Medulla oblongata (tissue), 1 donor: ENCODE results near the gene AOPEP.

ENCODE experiments used
- DNase-seq: peaks from one replicate; pipeline ENCODE4 v3.0.0-alpha.2; 2015; ENCODE audit errors: extremely low spot score

Gene AOPEP, protein sequence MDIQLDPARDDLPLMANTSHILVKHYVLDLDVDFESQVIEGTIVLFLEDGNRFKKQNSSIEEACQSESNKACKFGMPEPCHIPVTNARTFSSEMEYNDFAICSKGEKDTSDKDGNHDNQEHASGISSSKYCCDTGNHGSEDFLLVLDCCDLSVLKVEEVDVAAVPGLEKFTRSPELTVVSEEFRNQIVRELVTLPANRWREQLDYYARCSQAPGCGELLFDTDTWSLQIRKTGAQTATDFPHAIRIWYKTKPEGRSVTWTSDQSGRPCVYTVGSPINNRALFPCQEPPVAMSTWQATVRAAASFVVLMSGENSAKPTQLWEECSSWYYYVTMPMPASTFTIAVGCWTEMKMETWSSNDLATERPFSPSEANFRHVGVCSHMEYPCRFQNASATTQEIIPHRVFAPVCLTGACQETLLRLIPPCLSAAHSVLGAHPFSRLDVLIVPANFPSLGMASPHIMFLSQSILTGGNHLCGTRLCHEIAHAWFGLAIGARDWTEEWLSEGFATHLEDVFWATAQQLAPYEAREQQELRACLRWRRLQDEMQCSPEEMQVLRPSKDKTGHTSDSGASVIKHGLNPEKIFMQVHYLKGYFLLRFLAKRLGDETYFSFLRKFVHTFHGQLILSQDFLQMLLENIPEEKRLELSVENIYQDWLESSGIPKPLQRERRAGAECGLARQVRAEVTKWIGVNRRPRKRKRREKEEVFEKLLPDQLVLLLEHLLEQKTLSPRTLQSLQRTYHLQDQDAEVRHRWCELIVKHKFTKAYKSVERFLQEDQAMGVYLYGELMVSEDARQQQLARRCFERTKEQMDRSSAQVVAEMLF

DNA sequence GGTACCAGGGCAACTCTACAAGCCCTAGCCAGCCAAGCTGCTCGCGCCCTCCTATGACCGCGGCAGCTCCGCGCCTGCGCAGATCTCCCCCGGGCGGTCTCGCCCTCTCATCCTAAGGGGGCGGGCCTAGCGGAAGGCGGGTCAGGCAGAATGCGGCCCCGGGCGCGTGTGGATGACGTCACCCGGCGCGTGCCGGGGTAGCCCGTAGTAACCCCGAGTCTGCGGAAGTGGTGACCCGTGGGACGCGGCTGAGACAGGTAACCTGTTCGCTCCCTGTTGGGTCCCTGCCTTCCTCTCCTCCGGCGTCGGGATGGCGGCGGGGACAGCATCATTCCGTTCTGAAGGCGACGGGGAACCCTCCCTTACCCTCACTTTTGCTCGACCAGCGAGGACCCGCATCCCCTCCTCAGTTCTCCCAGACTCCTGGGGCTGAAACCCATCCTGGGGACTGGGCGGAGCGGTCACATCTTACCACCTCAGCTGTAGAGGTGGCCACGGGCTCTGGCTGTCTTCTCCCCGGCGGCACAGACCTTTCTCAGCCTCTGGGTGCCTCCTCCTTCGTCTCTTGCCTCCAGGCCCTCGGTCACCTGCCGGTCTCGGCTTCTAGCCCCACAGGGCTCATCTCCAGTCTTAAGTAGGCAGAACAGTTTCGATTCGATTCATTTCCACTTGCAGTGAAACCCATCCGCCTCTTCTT lies at the start of gene AOPEP:
Gene AOPEP, plus strand, starts transcription at position 205 of the 697 bp plus-strand sequence. CDS start 33,085 bp downstream, outside the sequence.
- DNase-seq: peak; percentile 97

DNA sequence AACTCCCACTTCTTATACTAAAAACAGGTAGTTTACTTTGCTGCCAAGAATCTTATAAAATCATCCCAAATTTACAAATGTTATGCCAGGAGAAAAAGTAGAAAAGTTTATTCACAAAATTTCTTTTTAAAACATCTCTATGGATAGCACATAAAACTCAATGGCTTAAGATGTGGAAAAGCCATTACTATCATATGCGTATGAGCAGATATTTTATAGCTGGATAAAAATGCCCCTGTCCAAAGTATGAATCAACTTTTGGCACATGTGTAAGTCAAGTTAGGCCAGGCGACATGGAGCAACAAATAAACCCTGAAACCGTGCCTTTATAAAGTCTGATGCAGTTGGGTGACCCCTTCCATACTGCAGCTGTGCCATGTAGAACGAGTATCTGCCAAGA lies 48.6 kb upstream of the AOPEP start:
- no peak for DNase-seq

DNA sequence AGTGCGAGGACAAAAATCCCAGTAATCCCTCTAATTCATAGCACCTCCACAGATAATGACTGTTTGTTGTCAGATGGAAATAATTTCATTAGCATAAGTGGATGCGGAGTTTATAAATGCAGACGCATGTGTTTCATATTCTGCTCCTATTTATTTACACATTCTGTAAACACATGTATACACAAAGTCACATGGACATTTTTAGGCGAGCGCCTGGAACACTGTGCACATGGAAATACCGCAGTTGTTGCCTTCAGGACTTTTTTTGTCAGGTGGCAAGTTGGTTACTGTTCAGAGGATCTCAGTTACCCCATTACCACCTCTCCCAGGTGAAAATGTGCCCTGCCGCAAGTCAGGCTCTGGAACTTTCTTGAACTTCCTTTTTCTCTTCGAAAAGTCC lies 46.9 kb upstream of the AOPEP start:
- DNase-seq: no peak

DNA sequence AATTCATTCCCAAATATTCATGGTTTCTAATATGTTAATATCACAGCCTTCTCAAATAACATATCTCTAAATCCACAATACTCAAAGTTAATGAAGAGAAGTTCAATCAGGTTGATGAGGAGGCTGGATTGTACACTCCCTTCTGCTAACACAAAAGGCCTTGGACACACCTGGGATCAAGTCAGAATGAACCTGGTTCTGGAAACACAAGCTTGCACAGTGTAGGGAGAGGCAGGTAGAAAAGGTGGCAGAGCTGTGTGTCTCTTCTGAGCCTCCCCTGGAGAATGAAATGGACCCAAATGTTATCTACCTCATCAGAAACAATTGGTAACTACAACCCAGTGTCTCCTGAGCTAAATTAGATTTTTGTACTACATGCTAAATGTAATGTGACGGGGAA lies 46.5 kb upstream of the AOPEP start:
- DNase-seq: no peak

DNA sequence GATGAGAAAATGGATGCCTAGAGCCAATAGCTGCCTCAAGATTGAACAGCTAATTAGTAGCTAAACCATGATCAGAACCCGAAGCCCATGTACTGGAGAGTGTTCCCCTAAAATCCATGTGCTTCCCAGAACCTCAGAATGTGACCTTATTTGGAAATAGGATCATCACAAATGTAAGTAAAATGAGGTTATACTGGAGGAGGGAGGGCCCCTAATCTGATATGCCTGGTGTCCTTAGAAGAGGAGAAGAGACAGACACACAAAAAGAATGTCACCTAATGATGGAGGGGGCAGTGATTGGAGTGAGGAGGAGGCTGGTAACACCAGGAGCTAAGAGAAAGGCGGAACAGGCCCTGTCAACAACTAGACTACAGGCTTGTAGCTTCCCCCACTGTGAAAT lies 45.9 kb upstream of the AOPEP start:
- no peak for DNase-seq

DNA sequence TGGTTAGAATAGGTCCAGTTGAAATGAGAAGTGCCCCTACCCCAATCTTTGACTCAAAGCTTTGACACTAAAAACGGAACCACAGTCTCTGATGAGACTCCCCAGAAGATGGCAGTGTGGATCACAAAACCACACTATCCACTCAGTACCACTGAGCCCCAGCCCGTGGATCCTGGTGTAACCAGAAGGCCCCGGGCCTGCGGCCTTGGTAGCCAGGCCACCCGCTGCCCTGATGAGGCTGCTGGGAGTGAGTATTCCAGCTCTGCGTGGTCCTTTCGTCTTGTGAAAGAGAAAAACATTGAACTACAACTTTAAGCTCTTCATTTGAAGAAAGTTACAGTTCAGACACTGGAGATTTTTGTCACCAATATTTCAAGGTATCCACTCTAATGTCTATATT lies 45.0 kb upstream of the AOPEP start:
- DNase-seq: peak; percentile 94

DNA sequence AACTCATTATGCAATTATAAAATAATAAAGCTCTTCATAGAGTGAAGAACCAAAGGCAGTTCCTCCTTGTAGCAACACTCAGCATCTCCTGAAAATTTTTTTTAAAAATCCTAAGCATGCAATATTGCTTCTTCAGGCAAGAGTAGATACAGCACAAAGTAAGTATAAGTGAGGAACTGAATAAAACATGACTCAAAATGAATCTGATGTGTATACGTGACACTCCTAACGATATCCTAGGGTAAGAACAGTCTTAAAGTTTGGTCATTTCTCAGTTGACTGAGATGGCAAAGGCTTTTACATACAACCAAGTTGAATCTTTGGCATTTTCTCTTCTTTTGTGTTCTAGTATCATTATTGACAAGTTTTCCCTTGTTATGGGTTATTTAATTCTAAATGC lies 41.1 kb upstream of the AOPEP start:
- no peak for DNase-seq

DNA sequence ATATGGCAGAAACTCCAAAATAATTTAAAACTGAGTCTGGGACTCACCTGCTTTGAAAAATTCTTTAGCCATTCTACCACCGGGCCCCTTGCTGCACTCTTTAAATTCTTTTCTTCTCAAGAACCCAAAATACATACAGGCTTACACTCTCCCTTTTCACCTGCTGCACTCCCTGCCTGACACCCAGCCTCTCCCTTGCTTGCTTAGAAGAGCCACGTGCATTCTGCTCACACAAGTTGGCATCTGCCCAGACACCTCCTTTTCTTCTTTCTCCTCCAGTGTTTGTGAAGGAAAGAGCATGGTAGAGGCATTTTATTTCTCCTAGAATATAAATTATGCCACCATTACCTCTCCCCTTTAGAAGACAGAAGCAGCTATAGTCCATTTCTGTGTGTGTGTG lies 39.0 kb upstream of the AOPEP start:
- no peak for DNase-seq

DNA sequence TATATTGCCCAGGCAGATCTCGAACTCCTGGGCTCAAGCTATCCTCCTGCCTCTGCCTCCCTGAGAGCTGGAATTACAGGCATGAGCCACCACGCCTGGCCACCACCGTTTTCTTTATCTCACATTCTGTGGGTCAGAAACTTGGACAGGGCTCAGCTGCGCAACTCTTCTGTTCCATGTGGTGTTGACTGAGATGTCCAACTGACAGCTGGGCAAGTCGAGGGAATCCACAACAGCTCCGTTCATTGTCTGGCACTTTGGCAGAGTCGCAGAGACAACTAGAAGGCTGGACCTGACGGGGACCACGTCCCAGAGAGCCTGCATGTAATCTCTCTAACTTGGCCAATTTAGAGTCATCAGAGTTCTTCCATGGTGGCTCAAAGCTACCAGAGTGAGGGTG lies 36.2 kb upstream of the AOPEP start:
- no peak for DNase-seq

DNA sequence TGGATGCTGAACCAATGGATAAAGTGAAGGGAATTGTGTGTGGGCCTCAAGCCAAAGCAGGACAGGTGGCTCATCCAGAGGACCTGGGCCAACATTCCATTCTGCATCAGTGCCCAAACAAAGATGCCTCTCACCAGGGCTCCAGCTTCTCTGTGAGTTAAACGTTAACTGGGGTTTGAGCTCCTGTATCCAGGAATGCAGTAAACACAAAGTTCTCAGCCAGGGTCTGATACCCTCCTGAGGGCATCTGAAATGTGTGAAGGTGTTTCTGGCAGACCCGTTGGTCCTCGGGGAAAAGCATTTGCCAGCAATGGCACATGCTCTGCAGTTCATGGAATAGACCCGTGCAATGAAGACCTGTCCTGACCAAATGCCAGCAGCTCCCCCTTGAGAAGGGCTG lies 33.9 kb upstream of the AOPEP start:
- DNase-seq: no peak

DNA sequence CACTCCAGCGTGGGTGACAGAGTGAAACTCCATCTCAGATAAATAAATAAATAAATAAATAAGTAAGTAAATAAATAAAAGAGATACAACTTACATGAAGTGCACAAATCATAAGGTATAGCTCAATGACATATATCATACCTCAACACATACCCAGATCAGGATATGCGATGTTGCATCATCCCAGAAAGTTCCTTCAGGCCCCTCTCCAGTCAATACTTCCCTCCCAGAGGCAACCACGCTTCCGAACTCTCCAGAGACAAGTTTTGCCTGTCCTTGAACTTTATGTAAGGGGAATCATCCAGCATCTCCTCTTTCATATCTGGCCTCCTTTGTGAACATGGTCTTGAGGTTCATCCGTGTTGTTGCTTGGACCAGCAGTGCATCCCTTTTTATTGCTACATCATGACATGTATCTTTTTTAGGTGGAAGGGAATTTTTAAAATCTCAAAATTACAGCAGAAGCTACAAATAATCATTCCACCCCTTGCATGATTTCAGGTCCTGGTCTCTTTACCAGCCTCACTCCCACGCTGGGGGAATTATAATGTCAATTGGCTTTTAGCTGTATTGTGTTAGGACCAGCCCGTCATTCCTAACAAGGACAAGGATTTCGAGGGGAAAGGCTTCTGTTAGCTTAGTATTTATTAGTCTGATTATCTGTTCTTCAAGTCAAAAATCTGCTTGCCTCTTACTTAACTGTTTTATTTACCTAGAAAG lies 32.9 kb upstream of the AOPEP start:
- no peak for DNase-seq

DNA sequence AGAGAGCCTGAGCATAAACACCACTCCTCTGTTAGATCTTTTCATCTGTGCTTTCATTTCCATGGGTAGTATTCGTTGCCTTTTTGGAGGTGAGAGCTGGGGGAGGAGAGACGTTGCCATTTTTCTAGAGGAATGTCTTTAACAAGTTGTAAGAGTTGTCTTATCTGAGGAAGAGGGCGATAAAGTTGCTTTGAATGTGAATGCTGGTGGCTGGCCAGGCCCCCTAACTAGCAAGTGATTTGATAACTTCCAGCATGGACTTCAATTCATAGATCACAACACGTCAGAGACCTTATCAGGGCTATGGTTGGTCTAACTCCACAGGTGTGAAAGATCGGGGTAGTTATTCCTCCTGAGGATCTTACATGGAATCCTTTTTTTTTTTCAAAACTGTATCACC lies 30.0 kb upstream of the AOPEP start:
- DNase-seq: no peak

DNA sequence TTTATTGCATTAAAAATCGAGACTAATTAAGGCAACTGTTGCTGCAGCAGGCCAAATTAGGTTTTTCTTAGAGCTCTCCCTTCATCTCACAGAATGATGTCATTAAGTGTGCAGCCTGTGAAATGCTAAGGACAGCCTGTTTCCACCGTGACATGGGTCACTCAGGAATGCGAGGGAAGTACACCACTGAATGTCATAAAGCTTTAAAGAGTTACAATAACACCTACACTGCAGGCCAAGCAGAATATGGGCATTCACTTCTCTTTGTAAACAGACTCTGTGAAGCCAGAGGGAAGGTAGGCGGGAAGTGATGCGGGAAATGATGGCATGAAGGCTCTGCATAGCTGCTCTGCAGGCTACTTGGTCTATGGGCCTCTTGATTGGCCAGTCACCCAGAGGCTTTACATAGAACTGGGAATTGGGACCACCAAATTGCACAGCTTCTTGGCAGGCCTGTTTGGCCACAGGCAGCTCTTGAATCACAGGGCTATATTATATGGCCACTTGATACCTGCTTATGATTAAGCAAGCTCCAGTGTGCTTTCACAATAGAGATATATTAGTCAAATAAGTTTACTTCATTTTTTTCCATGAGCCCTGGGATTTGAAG lies 28.4 kb upstream of the AOPEP start:
- no peak for DNase-seq

DNA sequence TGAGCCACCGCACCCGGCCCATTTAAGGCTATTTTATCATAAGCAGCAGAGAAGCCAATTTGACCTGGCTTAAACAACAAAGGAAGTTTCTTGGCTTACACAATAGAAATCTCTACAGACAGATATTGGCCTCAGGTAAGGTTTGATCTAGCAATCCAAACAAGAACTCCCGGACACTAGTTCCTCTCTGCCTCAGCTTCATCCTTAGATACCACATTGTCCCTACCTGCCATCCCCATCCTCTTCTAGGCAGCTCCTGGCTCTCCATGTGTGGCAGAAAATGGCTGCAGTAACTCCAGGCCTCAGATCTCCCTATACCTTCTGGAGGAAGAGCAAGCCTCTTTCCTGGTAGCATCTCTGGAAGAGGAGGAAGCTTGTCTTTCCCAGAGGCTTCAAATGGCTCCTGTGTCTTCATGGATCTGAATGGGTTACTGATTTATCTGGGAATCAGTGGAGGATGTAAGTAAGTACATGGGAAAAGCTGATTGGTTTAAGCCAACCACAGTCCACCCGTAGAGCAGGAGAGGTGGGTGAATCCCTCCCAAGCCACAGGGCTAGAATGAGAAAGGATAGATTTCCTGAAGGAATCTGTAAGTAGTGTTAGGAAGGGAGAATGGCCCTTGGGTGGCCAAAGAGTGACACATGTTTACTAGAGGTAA lies 26.7 kb upstream of the AOPEP start:
- DNase-seq: no peak

DNA sequence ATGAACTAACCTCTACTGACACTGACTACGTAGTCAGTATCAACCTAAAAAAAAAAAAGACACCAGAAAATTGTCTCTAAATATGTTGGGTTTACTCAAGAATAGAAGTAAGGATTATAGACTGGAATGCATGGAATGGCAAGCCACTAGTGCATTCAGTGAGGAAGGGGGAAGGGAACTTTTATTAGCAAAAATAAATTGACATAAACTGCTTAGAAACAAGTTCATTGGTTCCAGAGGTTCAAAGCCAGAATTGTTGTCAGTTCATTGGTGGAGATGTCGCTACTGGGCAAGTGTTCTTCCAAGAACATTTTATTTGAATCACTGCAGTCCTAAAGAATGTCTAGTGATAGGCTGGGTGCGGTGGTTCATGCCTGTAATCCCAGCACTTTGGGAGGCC lies 26.1 kb upstream of the AOPEP start:
- DNase-seq: no peak

DNA sequence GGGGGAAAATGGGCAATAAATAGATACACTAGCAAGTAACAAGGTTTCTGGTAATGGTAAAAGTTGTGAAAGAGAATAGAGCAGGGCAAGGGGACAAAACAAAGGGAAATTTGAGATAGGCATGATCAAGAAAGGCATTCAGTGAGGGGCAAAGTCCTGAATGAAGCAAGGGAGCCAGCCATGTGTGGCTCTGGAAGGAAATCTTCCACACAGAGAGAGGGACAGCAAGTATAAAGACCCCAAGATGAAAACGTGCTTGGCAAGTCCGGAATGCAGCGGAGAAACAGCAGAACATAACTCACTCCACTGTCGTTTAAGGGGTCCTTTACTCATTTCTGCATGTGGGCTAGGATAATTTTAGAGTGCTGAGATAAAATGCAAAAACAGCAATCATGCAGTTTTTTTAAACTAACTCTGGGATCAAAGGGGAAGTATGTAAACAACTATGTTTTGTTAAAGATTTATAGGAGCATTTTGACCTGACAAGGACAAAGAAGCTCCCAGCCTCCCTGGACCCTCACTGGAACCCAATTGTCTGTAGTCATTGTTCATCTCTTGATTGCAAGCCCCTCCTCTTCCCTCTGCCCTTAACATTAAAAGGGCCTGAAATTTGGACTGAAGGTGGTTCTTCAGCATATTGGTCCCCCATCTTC lies 22.9 kb upstream of the AOPEP start:
- DNase-seq: no peak

DNA sequence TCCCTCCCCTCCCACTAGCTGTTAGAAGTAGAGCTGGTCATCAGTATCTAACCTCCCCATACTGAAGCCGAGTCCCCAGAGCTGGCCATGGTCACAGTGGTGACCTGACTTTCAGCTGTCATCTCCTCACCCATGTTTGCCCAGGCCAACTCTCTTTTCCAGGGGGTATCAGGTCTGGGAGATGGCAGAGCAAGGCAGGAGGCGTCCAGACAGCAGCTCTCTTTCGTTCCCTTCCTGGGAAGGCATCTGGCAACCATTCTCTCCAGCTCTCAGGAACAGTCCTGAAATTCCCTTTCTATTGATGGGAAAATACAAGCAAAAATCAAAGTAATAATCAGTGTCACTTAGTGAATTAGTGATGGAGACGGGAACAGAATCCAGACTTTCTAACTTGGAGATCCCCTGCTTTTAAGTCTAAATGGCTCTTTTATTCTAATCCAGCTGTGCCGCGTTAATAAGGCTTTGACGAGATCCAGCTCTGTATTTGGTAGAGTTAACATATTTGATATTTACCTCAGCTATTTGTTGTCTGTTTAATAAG lies 21.3 kb upstream of the AOPEP start:
- peak; percentile 13 for DNase-seq

DNA sequence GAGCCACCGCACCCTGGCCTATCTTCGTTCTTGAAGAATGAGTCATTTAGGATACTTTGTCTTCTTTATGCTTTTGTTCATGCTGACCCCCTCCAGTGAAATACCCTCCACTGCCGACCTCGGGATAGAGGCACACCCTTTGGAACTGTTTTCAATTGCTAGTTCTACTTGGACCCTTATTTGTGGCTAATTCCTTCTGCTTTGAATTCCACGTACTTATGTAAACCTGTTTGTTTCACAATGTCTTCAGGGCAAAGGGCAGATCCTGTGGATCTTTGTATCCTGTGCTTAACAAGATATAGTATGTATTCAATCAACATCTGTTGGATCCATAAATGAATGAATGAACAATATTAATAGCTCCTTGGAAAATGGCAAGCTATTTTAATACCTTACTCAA lies 19.6 kb upstream of the AOPEP start:
- no peak for DNase-seq

DNA sequence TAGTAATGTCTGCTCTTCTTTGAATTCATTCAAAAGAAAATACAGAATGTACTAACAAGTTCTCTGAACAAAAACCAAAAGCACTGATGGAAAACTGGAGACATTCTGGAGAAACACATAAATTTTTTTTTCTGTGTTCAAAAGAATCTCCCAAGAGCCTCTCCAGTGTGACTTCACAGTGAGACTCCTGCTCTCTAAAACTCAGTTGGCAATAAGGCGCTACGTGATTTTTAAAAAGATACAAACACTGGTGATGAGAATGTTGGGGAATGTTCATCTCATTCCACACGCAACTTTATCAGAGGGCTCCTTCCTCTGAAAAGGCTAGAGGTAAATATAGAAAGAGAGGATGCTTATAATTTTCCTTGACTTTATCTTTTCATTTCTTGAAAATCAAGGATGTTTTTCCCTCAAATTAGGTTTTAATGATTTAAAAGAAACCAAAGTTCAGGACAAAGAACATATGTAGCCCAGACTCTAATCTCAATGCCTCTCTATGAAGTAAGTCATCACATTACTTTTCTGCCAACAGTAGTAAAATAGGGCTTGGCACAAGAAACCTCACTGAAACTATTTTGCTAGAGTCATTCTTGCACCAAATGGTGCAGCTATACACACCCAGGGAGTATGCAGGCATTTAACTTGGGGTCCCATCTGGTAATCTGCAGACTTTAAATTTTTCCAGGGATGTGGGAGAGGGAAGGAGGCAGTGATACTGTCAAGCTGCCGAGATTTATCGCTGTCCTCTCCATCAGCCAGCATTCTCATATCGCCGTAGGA lies 12.9 kb upstream of the AOPEP start:
- no peak for DNase-seq
